ENCODE data around the gene SRP14.

The SRP14 gene

GRCh38 chr15:40069178-40070165 lies 30.5 kb upstream of the SRP14 start:
- in situ Hi-C loops (cut with MboI; ENCODE audit: low sequenced_read_pairs), result no loop called here

GRCh38 chr15:40067921-40068624 lies 29.1 kb upstream of the SRP14 start:
- in situ Hi-C loops (cut with MboI; ENCODE audit: low sequenced_read_pairs), result no loop called here

GRCh38 chr15:40066589-40066988 lies 27.6 kb upstream of the SRP14 start:
- in situ Hi-C loops (cut with MboI; ENCODE audit: low sequenced_read_pairs), result no loop called here

GRCh38 chr15:40065166-40065565 lies 26.2 kb upstream of the SRP14 start:
- in situ Hi-C loops (cut with MboI; ENCODE audit: low sequenced_read_pairs), result no loop called here

- in situ Hi-C loops (cut with MboI; ENCODE audit: low sequenced_read_pairs), result no loop called here
Observed at GRCh38 chr15:40064231-40064894, 25.4 kb upstream of the SRP14 start.

- in situ Hi-C loops (cut with MboI; ENCODE audit: low sequenced_read_pairs), result no loop called here
Observed at GRCh38 chr15:40063563-40064011, 24.6 kb upstream of the SRP14 start.

- in situ Hi-C loops (cut with MboI; ENCODE audit: low sequenced_read_pairs), result no loop called here
Observed at GRCh38 chr15:40062816-40063562, 24.0 kb upstream of the SRP14 start.

- in situ Hi-C loops (cut with MboI; ENCODE audit: low sequenced_read_pairs), result no loop called here
Observed at GRCh38 chr15:40061212-40061901, 22.4 kb upstream of the SRP14 start.

GRCh38 chr15:40060236-40060961 lies 21.4 kb upstream of the SRP14 start:
- in situ Hi-C loops (cut with MboI; ENCODE audit: low sequenced_read_pairs), result no loop called here

GRCh38 chr15:40059821-40060220 lies 20.8 kb upstream of the SRP14 start:
- in situ Hi-C loops (cut with MboI; ENCODE audit: low sequenced_read_pairs), result no loop called here

- in situ Hi-C loops (cut with MboI; ENCODE audit: low sequenced_read_pairs), result no loop called here
Observed at GRCh38 chr15:40058476-40059140, 19.6 kb upstream of the SRP14 start.

GRCh38 chr15:40055576-40056293 lies 16.8 kb upstream of the SRP14 start:
- in situ Hi-C loops (cut with MboI; ENCODE audit: low sequenced_read_pairs), result no loop called here

- in situ Hi-C loops (cut with MboI; ENCODE audit: low sequenced_read_pairs), result no loop called here
Observed at GRCh38 chr15:40054855-40055575, 16.0 kb upstream of the SRP14 start.

- in situ Hi-C loops (cut with MboI; ENCODE audit: low sequenced_read_pairs), result no loop called here
Observed at GRCh38 chr15:40054605-40054854, 15.5 kb upstream of the SRP14 start.

- in situ Hi-C loops (cut with MboI; ENCODE audit: low sequenced_read_pairs), result no loop called here
Observed at GRCh38 chr15:40053831-40054604, 15.0 kb upstream of the SRP14 start.

GRCh38 chr15:40053079-40053830 lies 14.3 kb upstream of the SRP14 start:
- in situ Hi-C loops (cut with MboI; ENCODE audit: low sequenced_read_pairs), result no loop called here
